GM23248 (cell line): ENCODE measurements around the gene RET. TPM values are rescaled to one million over a fixed set of nuclear protein-coding genes. Genes with fewer than 3 reads are reported as not detected.

Experiments
- DNase-seq: peaks from one replicate; pipeline ENCODE4 v3.0.0-alpha.2; 2015
- H2AFZ ChIP-seq: fragments of 200-600 bp; sonication (generic); 2 replicates; pipeline ENCODE4 v1.6.1; 2016; ENCODE audit warnings: antibody characterized with exemption
- H3F3A ChIP-seq: fragments of 200-600 bp; sonication (generic); 2 replicates; pipeline ENCODE4 v1.6.1; 2016; ENCODE audit warnings: mild to moderate bottlenecking, antibody characterized with exemption, mixed run types; ENCODE audit not compliant: insufficient read depth
- H3K27ac ChIP-seq: fragments of 200-600 bp; sonication (generic); 2 replicates; pipeline ENCODE4 v1.5.1; 2016; ENCODE audit warnings: mild to moderate bottlenecking
- H3K27me3 ChIP-seq: fragments of 200-600 bp; sonication (generic); replicated peaks from 2 replicates; pipeline ENCODE4 v1.6.1; 2016; ENCODE audit warnings: mild to moderate bottlenecking; ENCODE audit not compliant: insufficient read depth
- H3K36me3 ChIP-seq: fragments of 200-600 bp; sonication (generic); 2 replicates; pipeline ENCODE4 v1.6.1; 2016; ENCODE audit warnings: low read depth, mild to moderate bottlenecking
- H3K4me1 ChIP-seq: fragments of 200-600 bp; sonication (generic); 2 replicates; pipeline ENCODE4 v1.6.1; 2016; ENCODE audit warnings: mild to moderate bottlenecking; ENCODE audit not compliant: insufficient read depth
- H3K4me2 ChIP-seq: fragments of 200-600 bp; sonication (generic); one replicate; pipeline ENCODE4 v1.6.1; 2016; ENCODE audit warnings: mild to moderate bottlenecking; ENCODE audit not compliant: unreplicated experiment
- H3K4me3 ChIP-seq: fragments of 200-600 bp; sonication (generic); 2 replicates; pipeline ENCODE4 v1.5.1; 2016; ENCODE audit warnings: mild to moderate bottlenecking
- H3K79me2 ChIP-seq: fragments of 200-600 bp; sonication (generic); 2 replicates; pipeline ENCODE4 v1.6.1; 2016; ENCODE audit warnings: mild to moderate bottlenecking; ENCODE audit not compliant: insufficient read depth
- H3K9ac ChIP-seq: fragments of 200-600 bp; sonication (generic); 2 replicates; pipeline ENCODE4 v1.6.1; 2016; ENCODE audit warnings: mild to moderate bottlenecking
- H3K9me2 ChIP-seq: fragments of 200-600 bp; sonication (generic); 2 replicates; pipeline ENCODE4 v1.6.1; 2016; ENCODE audit warnings: mixed run types, mild to moderate bottlenecking, moderate library complexity; ENCODE audit not compliant: insufficient read depth
- H3K9me3 ChIP-seq: fragments of 200-600 bp; sonication (generic); one replicate; pipeline ENCODE4 v1.6.1; 2017; ENCODE audit warnings: low read depth
- H4K20me1 ChIP-seq: fragments of 200-600 bp; sonication (generic); 2 replicates; pipeline ENCODE4 v1.6.0; 2016; ENCODE audit not compliant: insufficient read depth
- EZH2 ChIP-seq: fragments of 200-600 bp; sonication (generic); IDR thresholded peaks from 2 replicates; pipeline ENCODE4 v1.6.1; 2018; ENCODE audit warnings: antibody characterized with exemption, mild to moderate bottlenecking; ENCODE audit not compliant: insufficient read depth, poor library complexity, severe bottlenecking
- EZH2phosphoT487 ChIP-seq: fragments of 200-600 bp; sonication (generic); IDR thresholded peaks from 2 replicates; pipeline ENCODE4 v1.6.1; 2018; ENCODE audit warnings: antibody characterized with exemption, moderate library complexity, mild to moderate bottlenecking, low read depth; ENCODE audit not compliant: insufficient read depth
- WGBS, 2 experiments: methylation state at CpG; one replicate each; pipeline ENCODE4 v1.1.6; 2015 to 2017; ENCODE audit warnings: low lambda C conversion rate in 2 of 2, low coverage in 1 of 2; ENCODE audit errors: missing lambda C conversion rate in 2 of 2; 5-methylcytosine and 5-hydroxymethylcytosine counted together
- in situ Hi-C: fragments of 300-500 bp; cut with MboI; formaldehyde crosslinking; loops from 2 replicates; pipeline ENCODE4 v1.15.0; 2020
- polyA plus RNA-seq: library from polyadenylated mRNA; unstranded; fragments of >200 nt; fragmentation: Nextera tagmentation; extraction: Ambion mirVana; gene quantifications from 2 replicates; pipeline ENCODE4 v1.2.1, GENCODE V29; 2016
- total RNA-seq: library from RNA; depleted of rRNA; stranded (reverse); fragments of >200 nt; shearing (Covaris generic); gene quantifications from 2 replicates; pipeline ENCODE4 v1.2.3, GENCODE V29; 2014

The RET gene
- total and polyA plus RNA-seq, 2 experiments from 2014 or later, result not detected

GRCh38 chr10:43059336-43059720, 17.5 kb upstream of the RET start:
- Histone ChIP-seq H2AFZ (no peak overlapping the region), H3K9ac (no peak overlapping the region), H3K27ac (no peak overlapping the region), H3K27me3 (0 out of 2 replicates have a peak, but pooled peaks cover 4% of the 10 kb centered on the region), H3K4me1 (no peaks in the 10 kb centered on the region), H3K36me3 (no peaks in the 10 kb centered on the region), H3K9me3 (no peaks in the 10 kb centered on the region), H3K9me2 (no peaks in the 10 kb centered on the region), H3K4me2 (no peak overlapping the region), H3F3A (no peaks in the 10 kb centered on the region), H3K79me2 (no peaks in the 10 kb centered on the region), H3K4me3 (no peak overlapping the region), H4K20me1 (no peaks in the 10 kb centered on the region)
- DNase-seq, result no peak
- no peak for TF ChIP-seq EZH2phosphoT487
- no peak for TF ChIP-seq EZH2
- in situ Hi-C loops, result no loop called here
- 34 to 36% methylated on average over 6 of the region's 6 CpGs for WGBS, 2 experiments

GRCh38 chr10:43059828-43060227, 17.0 kb upstream of the RET start:
- no peak for TF ChIP-seq EZH2phosphoT487
- TF ChIP-seq EZH2, result no peak
- Histone ChIP-seq H3K9ac (no peak overlapping the region), H3K27ac (no peak overlapping the region), H3K4me1 (no peaks in the 10 kb centered on the region), H3K4me2 (no peak overlapping the region), H3K79me2 (no peaks in the 10 kb centered on the region), H3F3A (no peaks in the 10 kb centered on the region), H3K4me3 (no peak overlapping the region), H2AFZ (no peak overlapping the region), H3K9me2 (no peaks in the 10 kb centered on the region), H3K36me3 (no peaks in the 10 kb centered on the region), H3K9me3 (no peaks in the 10 kb centered on the region), H4K20me1 (no peaks in the 10 kb centered on the region), H3K27me3 (0 out of 2 replicates have a peak, but pooled peaks cover 4% of the 10 kb centered on the region)
- WGBS, 2 experiments, result 48 to 52% methylated on average over 7 of the region's 7 CpGs
- DNase-seq, result no peak
- in situ Hi-C loops, result no loop called here

- Histone ChIP-seq H3K79me2 (no peaks in the 10 kb centered on the region), H3K36me3 (no peaks in the 10 kb centered on the region), H3K9ac (no peak overlapping the region), H3F3A (no peaks in the 10 kb centered on the region), H2AFZ (no peak overlapping the region), H3K27me3 (0 out of 2 replicates have a peak, but pooled peaks cover 4% of the 10 kb centered on the region), H3K27ac (no peak overlapping the region), H3K4me3 (no peak overlapping the region), H3K9me3 (no peaks in the 10 kb centered on the region), H3K9me2 (no peaks in the 10 kb centered on the region), H4K20me1 (no peaks in the 10 kb centered on the region), H3K4me2 (no peak overlapping the region), H3K4me1 (no peaks in the 10 kb centered on the region)
- in situ Hi-C loops, result no loop called here
- 47 to 49% methylated on average over 6 of the region's 6 CpGs for WGBS, 2 experiments
- DNase-seq, result no peak
- TF ChIP-seq EZH2phosphoT487 (no peak), EZH2 (no peak)
These were observed 16.6 kb upstream of the RET start for GRCh38 chr10:43060291-43060690.

- no peak overlapping the region for H3K4me3 ChIP-seq
- in situ Hi-C loops, result no loop called here
- no peak overlapping the region for H3K27ac ChIP-seq
- no peak for DNase-seq
- TF ChIP-seq EZH2, result no peak
- TF ChIP-seq EZH2phosphoT487, result no peak
- H3K9me2 ChIP-seq, result no peaks in the 10 kb centered on the region
- 0 out of 2 replicates have a peak, but pooled peaks cover 4% of the 10 kb centered on the region for H3K27me3 ChIP-seq
- no peaks in the 10 kb centered on the region for H3K4me1 ChIP-seq
- H3K79me2 ChIP-seq, result no peaks in the 10 kb centered on the region
- WGBS, 2 experiments, result 67 to 70% methylated on average over 6 to 8 of the region's 8 CpGs
- H3K9me3 ChIP-seq, result no peaks in the 10 kb centered on the region
- H3K9ac ChIP-seq, result no peak overlapping the region
- H3F3A ChIP-seq, result no peaks in the 10 kb centered on the region
- H3K36me3 ChIP-seq, result no peaks in the 10 kb centered on the region
- H3K4me2 ChIP-seq, result no peak overlapping the region
- H2AFZ ChIP-seq, result no peak overlapping the region
- no peaks in the 10 kb centered on the region for H4K20me1 ChIP-seq
These were observed 15.5 kb upstream of the RET start for GRCh38 chr10:43061331-43061730.

GRCh38 chr10:43061760-43062159, 15.1 kb upstream of the RET start:
- H3K27me3 ChIP-seq, result 0 out of 2 replicates have a peak, but pooled peaks cover 4% of the 10 kb centered on the region
- peak; percentile 38 for DNase-seq
- in situ Hi-C loops, result no loop called here
- TF ChIP-seq EZH2phosphoT487, result no peak
- TF ChIP-seq EZH2, result no peak
- no peaks in the 10 kb centered on the region for H4K20me1 ChIP-seq
- H2AFZ ChIP-seq, result no peak overlapping the region
- no peaks in the 10 kb centered on the region for H3K36me3 ChIP-seq
- 46 to 57% methylated on average over 9 of the region's 9 CpGs for WGBS, 2 experiments
- H3K79me2 ChIP-seq, result no peaks in the 10 kb centered on the region
- no peaks in the 10 kb centered on the region for H3F3A ChIP-seq
- no peak overlapping the region for H3K27ac ChIP-seq
- H3K9ac ChIP-seq, result no peak overlapping the region
- no peaks in the 10 kb centered on the region for H3K4me1 ChIP-seq
- no peak overlapping the region for H3K4me2 ChIP-seq
- no peak overlapping the region for H3K4me3 ChIP-seq
- H3K9me2 ChIP-seq, result no peaks in the 10 kb centered on the region
- H3K9me3 ChIP-seq, result no peaks in the 10 kb centered on the region
